IMR-90 (cell line): ENCODE results near the gene SLC24A3.

Source experiments
- CTCF ChIP-seq: conservative IDR thresholded peaks from 2 replicates; pipeline ENCODE4 v1.5.1; 2012; ENCODE audit warnings: mild to moderate bottlenecking, low read depth, low read length, improper control_type of control experiment
- MAFK ChIP-seq: IDR thresholded peaks from 2 replicates; pipeline ENCODE4 v1.6.1; 2012; ENCODE audit warnings: low read depth, low read length, improper control_type of control experiment
- POLR2A ChIP-seq: IDR thresholded peaks from 2 replicates; pipeline ENCODE4 v1.6.1; 2012; ENCODE audit warnings: mild to moderate bottlenecking, low read depth, low read length
- SMC3 ChIP-seq: fragments of 150-350 bp; IDR thresholded peaks from 2 replicates; pipeline ENCODE4 v1.6.1; 2016; ENCODE audit warnings: low read depth, mild to moderate bottlenecking, antibody characterized with exemption, low read length, moderate library complexity

GRCh38 chr20:19658137-19658536 is 445.7 kb downstream of the SLC24A3 start:
- TF ChIP-seq SMC3 (no peak), CTCF (no peak), MAFK (no peak), POLR2A (no peak)
